Measurements from ENCODE around the gene TFAP2B.

DNA sequence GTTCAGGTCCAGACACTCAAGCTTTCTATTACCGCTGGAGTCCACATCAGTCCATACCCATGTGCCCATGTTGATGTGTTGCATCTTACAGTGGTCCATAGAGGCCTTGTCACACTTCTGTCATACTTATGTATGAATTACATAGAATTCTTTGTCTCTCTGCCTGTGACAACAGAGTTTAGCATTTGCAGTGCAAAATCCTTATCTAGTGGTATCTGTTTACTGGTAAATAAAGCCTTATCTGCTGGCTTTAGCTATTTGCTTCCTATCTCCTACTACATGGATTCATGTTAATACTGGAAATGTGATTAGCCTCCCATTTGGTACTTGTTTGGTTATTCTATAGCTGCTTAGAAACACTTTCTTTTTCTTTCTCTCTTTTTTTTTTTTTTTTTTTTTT is 49.8 kb downstream of the TFAP2B start:
- TF ChIP-seq POLR2A (IDR thresholded peaks at IDR 0.05) = no peak
- TF ChIP-seq, protein P1, sequence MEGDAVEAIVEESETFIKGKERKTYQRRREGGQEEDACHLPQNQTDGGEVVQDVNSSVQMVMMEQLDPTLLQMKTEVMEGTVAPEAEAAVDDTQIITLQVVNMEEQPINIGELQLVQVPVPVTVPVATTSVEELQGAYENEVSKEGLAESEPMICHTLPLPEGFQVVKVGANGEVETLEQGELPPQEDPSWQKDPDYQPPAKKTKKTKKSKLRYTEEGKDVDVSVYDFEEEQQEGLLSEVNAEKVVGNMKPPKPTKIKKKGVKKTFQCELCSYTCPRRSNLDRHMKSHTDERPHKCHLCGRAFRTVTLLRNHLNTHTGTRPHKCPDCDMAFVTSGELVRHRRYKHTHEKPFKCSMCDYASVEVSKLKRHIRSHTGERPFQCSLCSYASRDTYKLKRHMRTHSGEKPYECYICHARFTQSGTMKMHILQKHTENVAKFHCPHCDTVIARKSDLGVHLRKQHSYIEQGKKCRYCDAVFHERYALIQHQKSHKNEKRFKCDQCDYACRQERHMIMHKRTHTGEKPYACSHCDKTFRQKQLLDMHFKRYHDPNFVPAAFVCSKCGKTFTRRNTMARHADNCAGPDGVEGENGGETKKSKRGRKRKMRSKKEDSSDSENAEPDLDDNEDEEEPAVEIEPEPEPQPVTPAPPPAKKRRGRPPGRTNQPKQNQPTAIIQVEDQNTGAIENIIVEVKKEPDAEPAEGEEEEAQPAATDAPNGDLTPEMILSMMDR (IDR thresholded peaks at IDR 0.05) = no peak

Measured in thyroid gland (tissue), 4 donors.